Gastrocnemius medialis (tissue), 4 donors: ENCODE data around the gene RIBC1. TPM values are rescaled to one million over a fixed set of nuclear protein-coding genes. Genes with fewer than 3 reads are reported as not detected.

Experiments
- ATAC-seq, 2 donors: fragments of 150-250 bp; one replicate each; pipeline ENCODE4 v1.9.1; 2016
- DNase-seq, 2 donors: peaks; one replicate each; pipeline ENCODE4 v3.0.0-alpha.2; 2019
- H3K27ac ChIP-seq, 4 donors: fragments of 200-600 bp; sonication (generic); 1 replicate in 1 of 4; 2 replicates in 3 of 4; pipeline ENCODE4 v1.5.1; 2016 to 2018; ENCODE audit warnings: mild to moderate bottlenecking in 2 of 4, moderate library complexity in 1 of 4
- H3K27me3 ChIP-seq, 3 donors: fragments of 200-600 bp; sonication (generic) in 2 of 3; 1 replicate in 1 of 3; 2 replicates in 2 of 3; pipeline versions ENCODE4 v1.5.1 to v1.6.0; 2016 to 2019; ENCODE audit warnings: mild to moderate bottlenecking in 1 of 3, moderate library complexity in 1 of 3
- H3K36me3 ChIP-seq, 2 donors: fragments of 200-600 bp; sonication (generic) in 1 of 2; one replicate each; pipeline ENCODE4 v1.5.1; 2017 to 2018
- H3K4me1 ChIP-seq, 2 donors: fragments of 200-600 bp; sonication (generic) in 1 of 2; one replicate each; pipeline ENCODE4 v1.5.1; 2016 to 2017; ENCODE audit warnings: mild to moderate bottlenecking in 2 of 2
- H3K4me3 ChIP-seq, 4 donors: fragments of 200-600 bp; sonication (generic) in 3 of 4; 1 replicate in 1 of 4; 2 replicates in 3 of 4; pipeline ENCODE4 v1.5.1; 2016 to 2019; ENCODE audit warnings: mild to moderate bottlenecking in 2 of 4
- H3K9me3 ChIP-seq, 3 donors: fragments of 200-600 bp; sonication (generic) in 2 of 3; 1 replicate in 1 of 3; 2 replicates in 2 of 3; pipeline ENCODE4 v1.5.1; 2016 to 2019
- POLR2A ChIP-seq, 2 donors: fragments of 450-650 bp; IDR thresholded peaks; one replicate each; pipeline ENCODE4 v1.6.1; 2017; ENCODE audit warnings: antibody characterized with exemption in 2 of 2, mild to moderate bottlenecking in 2 of 2, moderate library complexity in 2 of 2
- in situ Hi-C, 4 donors: fragments of 200-750 bp; cut with MboI; loops; one replicate each; pipeline versions ENCODE4 v1.15.0 to v1.8.0; 2017; ENCODE audit warnings: low sequenced_read_pairs in 4 of 4
- intact Hi-C: fragments of 100-400 bp; cut with DNase I; formaldehyde crosslinking; loops from one replicate; pipeline ENCODE4 v1.15.1; 2023; ENCODE audit warnings: low total_unique reads
- total RNA-seq, 4 donors: library from RNA; depleted of rRNA; stranded (reverse); fragments of >200 nt; gene quantifications; one replicate each; pipeline versions ENCODE4 v1.1.0 to v1.2.3, GENCODE V29; 2016
- TF ChIP-seq, protein P1 (sequence below), 5 experiments: fragments of 450-650 bp in 3 of 5; fragments of 200-600 bp in 2 of 5; sonication (generic) in 2 of 5; IDR thresholded peaks in 4 of 5; conservative IDR thresholded peaks in 1 of 5; 1 replicate in 4 of 5; 2 replicates in 1 of 5; pipeline ENCODE4 v1.5.1; 2016 to 2019; ENCODE audit warnings: antibody characterized with exemption in 5 of 5, mild to moderate bottlenecking in 3 of 5, moderate library complexity in 3 of 5

RIBC1 gene
- total RNA-seq, 4 donors from 2014 or later = 0.52 to 1.1 TPM; not detected in 2

- H3K36me3 ChIP-seq = peaks cover 2 to 48% of the 10 kb centered on the region in 2 donors
- intact Hi-C loops = no loop called here
- no peak overlapping the region for H3K4me3 ChIP-seq
These were observed 45.8 kb upstream of the RIBC1 start for GRCh38 chrX:53376888-53377287.

DNA sequence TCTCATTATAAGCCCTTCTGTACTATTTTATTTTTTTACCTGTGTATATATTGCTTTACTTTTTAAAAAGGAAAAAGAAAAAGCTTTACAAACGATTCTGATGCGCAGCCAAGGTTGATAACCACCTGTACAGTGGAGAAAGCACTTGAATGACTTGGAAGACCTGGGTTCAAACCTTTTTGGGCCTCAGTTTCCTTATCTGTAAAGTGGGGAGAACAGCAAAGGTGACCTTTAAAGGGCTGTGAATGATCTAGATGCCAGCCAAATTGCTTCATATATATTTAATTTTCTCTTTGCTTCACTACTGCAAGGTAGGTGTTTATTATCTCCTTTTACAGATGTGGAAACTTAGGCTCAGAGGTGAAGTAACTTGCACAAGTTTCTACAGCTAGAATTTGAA lies 45.2 kb upstream of the RIBC1 start:
- no peak for ATAC-seq
- intact Hi-C loops (no loop called here), in situ Hi-C loops (no loop called here)

More at GRCh38 chrX:53376888-53377287, 45.8 kb upstream of the RIBC1 start:
- DNase-seq (no peak), ATAC-seq (no peak)
- Histone ChIP-seq H3K9me3 (no peaks in the 10 kb centered on the region), H3K4me1 (no peaks in the 10 kb centered on the region), H3K27me3 (no peaks in the 10 kb centered on the region), H3K27ac (no peak overlapping the region)
- in situ Hi-C loops = no loop called here
- TF ChIP-seq, protein P1, sequence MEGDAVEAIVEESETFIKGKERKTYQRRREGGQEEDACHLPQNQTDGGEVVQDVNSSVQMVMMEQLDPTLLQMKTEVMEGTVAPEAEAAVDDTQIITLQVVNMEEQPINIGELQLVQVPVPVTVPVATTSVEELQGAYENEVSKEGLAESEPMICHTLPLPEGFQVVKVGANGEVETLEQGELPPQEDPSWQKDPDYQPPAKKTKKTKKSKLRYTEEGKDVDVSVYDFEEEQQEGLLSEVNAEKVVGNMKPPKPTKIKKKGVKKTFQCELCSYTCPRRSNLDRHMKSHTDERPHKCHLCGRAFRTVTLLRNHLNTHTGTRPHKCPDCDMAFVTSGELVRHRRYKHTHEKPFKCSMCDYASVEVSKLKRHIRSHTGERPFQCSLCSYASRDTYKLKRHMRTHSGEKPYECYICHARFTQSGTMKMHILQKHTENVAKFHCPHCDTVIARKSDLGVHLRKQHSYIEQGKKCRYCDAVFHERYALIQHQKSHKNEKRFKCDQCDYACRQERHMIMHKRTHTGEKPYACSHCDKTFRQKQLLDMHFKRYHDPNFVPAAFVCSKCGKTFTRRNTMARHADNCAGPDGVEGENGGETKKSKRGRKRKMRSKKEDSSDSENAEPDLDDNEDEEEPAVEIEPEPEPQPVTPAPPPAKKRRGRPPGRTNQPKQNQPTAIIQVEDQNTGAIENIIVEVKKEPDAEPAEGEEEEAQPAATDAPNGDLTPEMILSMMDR (IDR thresholded peaks at IDR 0.05 in 4 of 5, conservative IDR thresholded peaks at IDR 0.05 in 1 of 5) = no peak

GRCh38 chrX:53379008-53379710 lies 43.5 kb upstream of the RIBC1 start:
- TF ChIP-seq POLR2A (IDR thresholded peaks at IDR 0.05) = no peak
- TF ChIP-seq, protein P1 (IDR thresholded peaks at IDR 0.05 in 4 of 5, conservative IDR thresholded peaks at IDR 0.05 in 1 of 5) = no peak
- Histone ChIP-seq H3K4me3 (no peak overlapping the region), H3K36me3 (peaks cover 2 to 69% of the 10 kb centered on the region in 2 donors), H3K27me3 (no peaks in the 10 kb centered on the region), H3K27ac (no peak overlapping the region), H3K4me1 (no peaks in the 10 kb centered on the region), H3K9me3 (no peaks in the 10 kb centered on the region)
- in situ Hi-C loops (no loop called here), intact Hi-C loops (no loop called here)
- ATAC-seq = no peak
- DNase-seq = no peak

More for the DNA sequence above, 45.2 kb upstream of the RIBC1 start:
- TF ChIP-seq POLR2A (IDR thresholded peaks at IDR 0.05) = no peak
- TF ChIP-seq, protein P1 (IDR thresholded peaks at IDR 0.05 in 4 of 5, conservative IDR thresholded peaks at IDR 0.05 in 1 of 5) = no peak
- no peak overlapping the region for H3K4me3 ChIP-seq
- H3K27ac ChIP-seq = no peak overlapping the region
- no peak for DNase-seq
- no peaks in the 10 kb centered on the region for H3K27me3 ChIP-seq
- no peaks in the 10 kb centered on the region for H3K9me3 ChIP-seq
- no peaks in the 10 kb centered on the region for H3K4me1 ChIP-seq
- H3K36me3 ChIP-seq = peaks cover 2 to 53% of the 10 kb centered on the region in 2 donors

GRCh38 chrX:53379747-53380146 lies 42.9 kb upstream of the RIBC1 start:
- Histone ChIP-seq H3K27me3 (no peaks in the 10 kb centered on the region), H3K27ac (no peak overlapping the region), H3K4me1 (no peaks in the 10 kb centered on the region), H3K9me3 (no peaks in the 10 kb centered on the region), H3K4me3 (no peak overlapping the region), H3K36me3 (peaks cover 2 to 69% of the 10 kb centered on the region in 2 donors)
- no peak for ATAC-seq
- in situ Hi-C loops (no loop called here), intact Hi-C loops (no loop called here)
- no peak for DNase-seq
- TF ChIP-seq, protein P1 (IDR thresholded peaks at IDR 0.05 in 4 of 5, conservative IDR thresholded peaks at IDR 0.05 in 1 of 5) = no peak
- no peak for TF ChIP-seq POLR2A (IDR thresholded peaks at IDR 0.05)
